Sigmoid colon (tissue), 4 donors: Measurements from ENCODE around the gene PI4KB.

Experiments used
- EP300 ChIP-seq, 4 donors: sonication (generic); formaldehyde crosslinking; IDR thresholded peaks; one replicate each; pipeline ENCODE4 v1.6.1; 2017; ENCODE audit warnings: antibody characterized with exemption in 4 of 4
- POLR2A ChIP-seq, 2 donors: fragments of 450-650 bp; IDR thresholded peaks; one replicate each; pipeline ENCODE4 v1.6.1; 2016; ENCODE audit warnings: antibody characterized with exemption in 2 of 2, mild to moderate bottlenecking in 2 of 2, moderate library complexity in 2 of 2
- POLR2AphosphoS5 ChIP-seq, 4 donors: sonication (generic); formaldehyde crosslinking; IDR thresholded peaks; one replicate each; pipeline ENCODE4 v1.6.1; 2017; ENCODE audit warnings: antibody characterized with exemption in 4 of 4
- TF ChIP-seq, protein P1 (sequence below), 4 experiments: fragments of 450-650 bp in 3 of 4; fragments of 200-600 bp in 1 of 4; IDR thresholded peaks; one replicate each; pipeline ENCODE4 v1.5.1; 2016 to 2019; ENCODE audit warnings: antibody characterized with exemption in 4 of 4, mild to moderate bottlenecking in 3 of 4, moderate library complexity in 2 of 4

GRCh38 chr1:151369621-151370048 is 42.4 kb upstream of the PI4KB start:
- TF ChIP-seq POLR2A (IDR thresholded peaks at IDR 0.05): no peak
- TF ChIP-seq, protein P1, sequence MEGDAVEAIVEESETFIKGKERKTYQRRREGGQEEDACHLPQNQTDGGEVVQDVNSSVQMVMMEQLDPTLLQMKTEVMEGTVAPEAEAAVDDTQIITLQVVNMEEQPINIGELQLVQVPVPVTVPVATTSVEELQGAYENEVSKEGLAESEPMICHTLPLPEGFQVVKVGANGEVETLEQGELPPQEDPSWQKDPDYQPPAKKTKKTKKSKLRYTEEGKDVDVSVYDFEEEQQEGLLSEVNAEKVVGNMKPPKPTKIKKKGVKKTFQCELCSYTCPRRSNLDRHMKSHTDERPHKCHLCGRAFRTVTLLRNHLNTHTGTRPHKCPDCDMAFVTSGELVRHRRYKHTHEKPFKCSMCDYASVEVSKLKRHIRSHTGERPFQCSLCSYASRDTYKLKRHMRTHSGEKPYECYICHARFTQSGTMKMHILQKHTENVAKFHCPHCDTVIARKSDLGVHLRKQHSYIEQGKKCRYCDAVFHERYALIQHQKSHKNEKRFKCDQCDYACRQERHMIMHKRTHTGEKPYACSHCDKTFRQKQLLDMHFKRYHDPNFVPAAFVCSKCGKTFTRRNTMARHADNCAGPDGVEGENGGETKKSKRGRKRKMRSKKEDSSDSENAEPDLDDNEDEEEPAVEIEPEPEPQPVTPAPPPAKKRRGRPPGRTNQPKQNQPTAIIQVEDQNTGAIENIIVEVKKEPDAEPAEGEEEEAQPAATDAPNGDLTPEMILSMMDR (IDR thresholded peaks at IDR 0.05): no peak
- TF ChIP-seq EP300 (IDR thresholded peaks at IDR 0.05): no peak
- TF ChIP-seq POLR2AphosphoS5 (IDR thresholded peaks at IDR 0.05): no peak
